Measurements from ENCODE around the gene FOXJ2.

Gene FOXJ2

GRCh38 chr12:8096281-8096915 is 63.9 kb downstream of the FOXJ2 start:
- no peak overlapping the region for H3K4me3 ChIP-seq (ENCODE audit: low read length)
- TF ChIP-seq CTCF (conservative IDR thresholded peaks at IDR 0.05; ENCODE audit: low read depth, low read length), result no peak
- no peak for DNase-seq (ENCODE audit: low read depth)

- TF ChIP-seq CTCF (conservative IDR thresholded peaks at IDR 0.05; ENCODE audit: low read depth, low read length), result no peak
- H3K4me3 ChIP-seq (ENCODE audit: low read length), result no peak overlapping the region
- no peak for DNase-seq (ENCODE audit: low read depth)
These were observed 66.7 kb downstream of the FOXJ2 start for GRCh38 chr12:8099235-8099634.

Data from retinal pigment epithelial cell (primary cell).